IPS DF 6.9 (cell line): ENCODE measurements around the gene PRRG4.
"Not testable (repeated sequence)": the region's sequence is repeated elsewhere in the genome, so short reads cannot be mapped to it uniquely, and the experiment has no call there.

ENCODE experiments used
- DNase-seq: peaks from one replicate; pipeline ENCODE4 v3.0.0-alpha.2; 2013; ENCODE audit warnings: low read depth, low spot score
- H3K27ac ChIP-seq: one replicate; pipeline ENCODE4 v1.5.1; 2013; ENCODE audit warnings: low read length, control low read depth
- H3K27me3 ChIP-seq: 2 replicates; pipeline ENCODE4 v1.6.1; 2013; ENCODE audit warnings: mild to moderate bottlenecking, low read length; ENCODE audit not compliant: control insufficient read depth, insufficient read depth
- H3K36me3 ChIP-seq: 2 replicates; pipeline ENCODE4 v1.6.1; 2013; ENCODE audit warnings: low read length; ENCODE audit not compliant: control insufficient read depth, insufficient read depth
- H3K4me1 ChIP-seq: 2 replicates; pipeline ENCODE4 v1.6.1; 2013; ENCODE audit warnings: low read length; ENCODE audit not compliant: control insufficient read depth, insufficient read depth
- H3K4me3 ChIP-seq: 2 replicates; pipeline ENCODE4 v1.5.1; 2013; ENCODE audit warnings: mild to moderate bottlenecking, low read length
- H3K9me3 ChIP-seq: 2 replicates; pipeline ENCODE4 v1.6.1; 2013; ENCODE audit warnings: low read length, inconsistent platforms; ENCODE audit not compliant: control insufficient read depth, insufficient read depth
- WGBS: extraction: QIAGEN DNeasy Blood & Tissue Kit; methylation state at CpG from one replicate; pipeline ENCODE4 v1.1.7; 2013; ENCODE audit warnings: mixed read lengths, missing lambda C conversion rate; ENCODE audit not compliant: insufficient read length, insufficient coverage; 5-methylcytosine and 5-hydroxymethylcytosine counted together

PRRG4 gene

DNA sequence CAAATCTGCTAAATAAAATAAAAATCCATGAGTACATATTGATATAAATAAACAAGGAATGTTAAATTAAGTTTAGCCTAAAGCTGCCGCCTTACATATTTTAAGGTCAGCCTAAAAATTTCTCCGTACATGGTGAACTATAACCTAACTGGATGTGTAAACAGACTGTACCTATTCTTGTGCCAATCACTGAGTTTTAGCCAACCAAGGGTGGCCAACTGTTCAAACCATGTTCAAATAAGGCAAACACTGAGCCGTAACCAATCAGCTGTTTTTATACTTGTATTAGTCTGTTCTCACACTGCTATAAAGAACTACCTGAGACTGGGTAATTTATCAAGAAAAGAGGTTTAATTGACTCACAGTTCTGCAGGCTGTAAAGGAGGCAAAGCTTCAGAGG is 54.3 kb downstream of the PRRG4 start:
- no CpG with 5 or more reads among the region's 3 CpGs for WGBS

DNA sequence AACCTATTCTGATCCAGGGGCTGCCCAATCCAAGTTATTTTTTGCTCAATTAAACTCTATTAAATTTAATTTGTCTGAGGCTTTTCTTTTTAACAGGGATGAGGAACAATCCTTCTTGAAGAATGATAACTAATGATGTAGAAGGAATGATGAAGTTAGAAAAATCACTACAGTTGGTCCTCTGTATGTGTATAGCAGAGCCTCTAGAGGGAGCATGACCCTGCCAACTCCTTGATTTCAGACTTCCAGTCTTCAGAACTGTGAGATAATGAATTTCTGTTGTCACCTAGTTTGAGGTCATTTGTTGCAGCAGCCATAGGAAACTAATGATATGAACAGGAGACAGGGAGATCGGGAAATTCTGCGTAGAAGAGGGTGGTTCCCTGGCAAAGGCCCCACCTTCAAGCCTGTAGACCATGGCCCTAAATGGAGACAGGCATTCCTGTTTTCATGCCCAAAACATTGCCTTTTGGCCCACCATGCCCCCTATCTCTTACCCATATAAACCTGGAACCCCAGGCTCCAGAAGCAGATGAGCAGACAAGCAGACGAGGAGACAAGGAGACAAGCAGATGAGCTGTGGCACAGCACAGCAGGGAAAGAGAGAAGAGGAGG is 55.1 kb downstream of the PRRG4 start:
- H3K4me3 ChIP-seq = no peak overlapping the region
- H3K27ac ChIP-seq = no peak overlapping the region
- peaks cover 3% of the 10 kb centered on the region; the same call in 1 of the 2 replicates for H3K4me1 ChIP-seq
- DNase-seq = no peak
- H3K36me3 ChIP-seq = no peaks in the 10 kb centered on the region
- no peaks in the 10 kb centered on the region for H3K9me3 ChIP-seq
- no CpG with 5 or more reads among the region's 3 CpGs for WGBS
- H3K27me3 ChIP-seq = no peaks in the 10 kb centered on the region

More for the DNA sequence above, 54.3 kb downstream of the PRRG4 start:
- Histone ChIP-seq H3K27ac (no peak overlapping the region), H3K9me3 (no peaks in the 10 kb centered on the region), H3K4me3 (no peak overlapping the region), H3K4me1 (peaks cover 3% of the 10 kb centered on the region; the same call in 1 of the 2 replicates), H3K36me3 (no peaks in the 10 kb centered on the region), H3K27me3 (no peaks in the 10 kb centered on the region)
- DNase-seq = no peak

DNA sequence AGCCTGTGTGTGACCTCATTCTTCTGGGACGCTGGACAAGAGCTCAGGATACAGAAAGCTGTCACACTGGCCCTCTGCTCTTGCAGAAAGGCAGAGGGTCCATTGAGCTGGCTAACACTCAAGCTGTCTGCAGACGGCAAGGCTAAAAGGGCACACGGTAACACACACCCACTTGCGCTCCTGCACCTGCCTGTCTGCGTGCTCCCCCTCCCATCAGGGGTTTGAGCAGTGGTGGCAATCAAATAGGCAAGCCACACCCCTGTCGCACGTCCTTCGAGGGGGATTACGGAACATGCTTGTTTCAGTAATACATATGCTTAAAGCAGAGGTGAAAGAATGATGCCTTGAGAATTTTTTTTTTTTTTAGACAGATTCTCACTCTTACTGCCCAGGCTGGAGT is 55.8 kb downstream of the PRRG4 start:
- Histone ChIP-seq H3K4me1 (peaks cover 5% of the 10 kb centered on the region; the same call in 1 of the 2 replicates), H3K36me3 (no peaks in the 10 kb centered on the region), H3K27me3 (no peaks in the 10 kb centered on the region), H3K27ac (no peak overlapping the region), H3K4me3 (no peak overlapping the region), H3K9me3 (no peaks in the 10 kb centered on the region)
- DNase-seq = no peak
- WGBS = no CpG with 5 or more reads among the region's 9 CpGs

DNA sequence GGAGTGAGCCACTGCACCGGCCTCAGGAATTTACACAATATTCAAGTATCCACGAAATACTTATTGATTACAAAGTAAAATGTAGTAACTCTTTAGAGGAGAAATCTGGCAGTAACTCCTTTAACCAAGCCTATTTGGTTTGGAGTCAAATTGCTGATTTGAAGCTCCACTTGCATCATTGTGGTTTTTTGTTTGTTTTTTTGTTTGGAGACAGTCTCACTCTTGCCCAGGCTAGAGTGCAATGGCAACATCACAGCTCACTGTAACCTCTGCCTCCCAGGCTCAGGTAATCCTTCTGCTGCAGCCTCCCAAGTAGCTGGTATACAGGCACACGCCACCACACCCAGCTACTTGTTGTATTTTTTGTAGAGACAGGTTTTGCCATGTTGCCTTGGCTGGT is 56.5 kb downstream of the PRRG4 start:
- DNase-seq = no peak
- Histone ChIP-seq H3K27me3 (no peaks in the 10 kb centered on the region), H3K4me1 (peaks cover 5% of the 10 kb centered on the region; the same call in 1 of the 2 replicates), H3K9me3 (no peaks in the 10 kb centered on the region), H3K36me3 (no peaks in the 10 kb centered on the region), H3K27ac (no peak overlapping the region), H3K4me3 (no peak overlapping the region)
- no CpG with 5 or more reads among the region's 3 CpGs for WGBS

DNA sequence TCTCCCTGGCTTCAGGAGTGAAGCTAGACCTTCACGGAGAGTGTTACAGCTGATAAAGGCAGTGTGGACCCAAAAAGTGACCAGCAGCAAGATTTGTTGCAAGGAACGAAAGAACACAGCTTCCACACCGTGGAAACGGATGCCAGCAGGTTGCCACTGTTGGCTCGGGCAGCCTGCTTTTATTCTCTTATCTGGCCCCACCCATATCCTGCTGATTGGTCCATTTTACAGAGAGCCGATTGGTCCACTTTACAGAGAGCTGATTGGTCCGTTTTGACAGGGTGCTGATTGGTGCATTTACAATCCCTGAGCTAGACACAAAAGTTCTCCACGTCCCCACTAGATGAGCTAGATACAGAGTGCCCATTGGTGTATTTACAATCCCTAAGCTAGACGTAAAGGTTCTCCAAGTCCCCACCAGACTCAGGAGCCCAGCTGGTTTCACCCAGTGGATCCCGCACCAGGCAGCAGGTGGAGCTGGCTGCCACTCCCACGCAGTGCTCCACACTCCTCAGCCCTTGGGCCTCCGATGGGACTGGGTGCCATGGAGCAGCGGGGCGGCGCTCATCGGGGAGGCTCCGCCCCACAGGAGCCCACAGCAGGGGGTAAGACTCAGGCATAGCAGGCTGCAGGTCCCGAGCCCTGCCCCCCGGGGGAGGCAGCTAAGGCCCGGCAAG is 58.1 kb downstream of the PRRG4 start:
- WGBS = no CpG with 5 or more reads among the region's 20 CpGs

DNA sequence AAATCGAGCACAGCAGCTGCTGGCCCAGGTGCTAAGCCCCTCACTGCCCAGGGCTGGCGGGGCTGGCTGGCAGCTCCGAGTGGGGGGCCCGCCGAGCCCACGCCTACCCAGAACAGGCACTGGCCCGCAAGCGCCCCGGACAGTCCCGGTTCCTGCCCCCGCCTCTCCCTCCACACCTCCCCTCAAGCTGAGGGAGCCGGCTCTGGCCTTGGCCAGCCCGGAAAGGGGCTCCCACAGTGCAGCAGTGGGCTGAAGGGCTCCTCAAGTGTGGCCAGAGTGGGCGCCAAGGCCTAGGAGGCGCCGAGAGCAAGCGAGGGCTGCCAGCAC is 58.6 kb downstream of the PRRG4 start:
- not testable (repeated sequence) for H3K27me3 ChIP-seq, H3K27ac ChIP-seq, H3K4me1 ChIP-seq, DNase-seq, H3K36me3 ChIP-seq, H3K4me3 ChIP-seq, H3K9me3 ChIP-seq
- no CpG with 5 or more reads among the region's 17 CpGs for WGBS

More for the DNA sequence above, 58.1 kb downstream of the PRRG4 start:
- not testable (repeated sequence) for H3K27ac ChIP-seq, H3K36me3 ChIP-seq, H3K4me1 ChIP-seq, H3K4me3 ChIP-seq, H3K9me3 ChIP-seq, H3K27me3 ChIP-seq, DNase-seq

DNA sequence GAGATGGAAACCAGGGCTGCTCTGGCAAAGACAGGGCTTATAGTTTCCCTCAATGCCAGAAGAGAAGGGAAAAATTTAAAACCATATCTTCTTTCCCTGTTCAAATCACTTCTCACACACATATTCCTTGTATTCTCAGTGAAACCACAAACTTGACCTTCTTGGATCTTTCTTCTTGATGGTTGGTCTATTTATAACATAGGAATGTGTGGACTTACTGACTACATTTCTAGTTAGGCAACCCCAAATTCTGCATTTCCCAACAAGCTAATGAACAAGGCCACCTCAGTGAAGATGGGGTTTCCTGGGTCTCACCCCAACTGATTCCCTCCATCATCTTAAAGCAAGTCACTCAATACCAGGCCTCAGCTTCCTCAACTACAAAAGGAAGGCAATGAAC is 59.1 kb downstream of the PRRG4 start:
- no peak for DNase-seq
- no peaks in the 10 kb centered on the region for H3K9me3 ChIP-seq

DNA sequence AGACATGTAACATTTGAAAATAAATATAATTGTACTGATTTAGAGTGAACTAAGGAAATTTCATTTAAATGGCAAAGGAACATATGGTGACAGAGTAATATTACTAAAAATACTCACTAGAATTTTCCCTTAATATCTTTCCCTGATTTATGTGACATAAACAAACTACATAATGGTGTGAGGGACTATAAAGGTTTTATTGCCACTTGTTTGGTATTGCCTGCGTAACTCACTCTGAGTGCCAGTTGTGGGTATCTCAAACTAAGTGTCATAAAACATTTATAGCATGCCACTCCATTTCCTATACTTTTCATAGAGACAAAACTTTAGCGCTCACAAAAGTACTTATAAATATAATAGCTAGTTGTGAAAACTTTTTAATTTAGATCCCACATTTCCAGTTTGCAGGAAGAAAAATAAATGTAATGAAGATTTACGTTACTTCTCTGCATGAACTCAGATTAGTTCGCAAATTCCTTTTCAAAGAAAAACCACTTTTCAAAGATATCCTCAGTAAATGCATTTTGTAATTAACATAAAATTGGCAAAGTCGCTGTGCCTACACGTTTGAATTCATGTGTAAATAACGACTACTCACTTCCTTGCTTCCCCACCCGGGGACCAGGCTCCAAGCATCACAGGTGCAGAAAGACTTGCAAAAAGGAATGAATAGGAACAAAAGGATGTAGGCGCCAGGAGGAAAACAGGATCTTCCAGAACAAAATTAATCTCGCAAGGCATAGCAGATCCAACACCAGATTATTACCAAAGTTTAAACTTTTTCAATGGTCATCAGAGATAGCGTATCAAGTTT is 61.3 kb downstream of the PRRG4 start:
- WGBS = no CpG with 5 or more reads among the region's 11 CpGs
- Histone ChIP-seq H3K4me1 (0 out of 2 replicates have a peak, but pooled peaks cover 2% of the 10 kb centered on the region), H3K9me3 (no peaks in the 10 kb centered on the region), H3K27me3 (no peaks in the 10 kb centered on the region), H3K27ac (peak overlapping the region; percentile 1), H3K4me3 (peak overlapping the region; percentile 17; the same call in 1 of the 2 replicates), H3K36me3 (no peaks in the 10 kb centered on the region)
- no peak for DNase-seq

More for the DNA sequence above, 59.1 kb downstream of the PRRG4 start:
- no peaks in the 10 kb centered on the region for H3K36me3 ChIP-seq
- H3K4me1 ChIP-seq = peaks cover 5% of the 10 kb centered on the region; the same call in 1 of the 2 replicates
- H3K4me3 ChIP-seq = no peak overlapping the region
- H3K27ac ChIP-seq = no peak overlapping the region
- no peaks in the 10 kb centered on the region for H3K27me3 ChIP-seq

DNA sequence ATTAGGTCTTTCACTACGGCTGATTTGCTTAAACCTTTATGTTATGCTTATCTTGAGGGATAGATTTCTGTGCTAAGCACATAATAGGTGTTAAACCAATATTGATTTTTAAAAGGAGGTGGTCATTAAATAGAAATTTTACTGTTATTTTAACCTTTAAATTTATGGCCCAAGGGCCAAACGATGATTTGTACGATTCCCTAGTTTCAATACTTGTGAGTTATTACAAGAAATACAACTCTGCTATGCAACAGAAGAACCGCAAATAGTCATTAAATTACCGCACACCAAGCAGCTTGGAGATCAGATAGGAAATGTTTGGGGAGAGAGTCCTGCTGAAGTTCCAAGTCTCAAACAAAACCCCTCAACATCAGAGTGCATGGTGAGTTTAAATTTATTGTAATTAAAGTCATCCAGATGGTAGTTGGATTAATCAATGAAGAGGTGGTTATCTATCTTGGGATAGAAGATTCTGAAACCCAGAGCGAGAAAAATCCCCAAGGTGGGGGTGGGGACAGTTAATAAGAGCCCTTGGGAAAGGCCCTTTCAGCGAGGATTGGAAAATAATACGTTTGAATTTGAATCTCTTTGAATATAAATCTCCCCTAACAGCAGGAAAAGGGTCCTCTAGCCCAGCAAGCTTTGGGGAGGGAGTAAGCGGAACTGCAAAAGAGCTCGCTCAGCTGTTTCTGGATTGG is 62.1 kb downstream of the PRRG4 start:
- H3K9me3 ChIP-seq = no peaks in the 10 kb centered on the region
- H3K27me3 ChIP-seq = no peaks in the 10 kb centered on the region
- H3K36me3 ChIP-seq = no peaks in the 10 kb centered on the region
- H3K27ac ChIP-seq = peak overlapping the region; percentile 1
- H3K4me1 ChIP-seq = 0 out of 2 replicates have a peak, but pooled peaks cover 2% of the 10 kb centered on the region
- no CpG with 5 or more reads among the region's 10 CpGs for WGBS
- no peak for DNase-seq
- peak overlapping the region; percentile 59; the same call in 1 of the 2 replicates for H3K4me3 ChIP-seq
